ENCODE data around the gene RNF111.
"Not testable (repeated sequence)": the region's sequence is repeated elsewhere in the genome, so short reads cannot be mapped to it uniquely, and the experiment has no call there.

RNF111 gene

GRCh38 chr15:59140422-59141226 lies 153.2 kb downstream of the RNF111 start:
- no peak for DNase-seq

GRCh38 chr15:59143281-59143680 lies 155.8 kb downstream of the RNF111 start:
- DNase-seq = no peak

GRCh38 chr15:59144594-59144993 lies 157.1 kb downstream of the RNF111 start:
- DNase-seq = not testable (repeated sequence)

Data from right hindlimb (tissue), 1 donor.